Activated CD8-positive, alpha-beta memory T cell treated with anti-CD3 and anti-CD28 coated beads, Interleukin-2, amount 50 U/mL, for 24 hours (primary cell): ENCODE results near the gene NBL1.
"Not testable (repeated sequence)": the region's sequence is repeated elsewhere in the genome, so short reads cannot be mapped to it uniquely, and the experiment has no call there.

Experiments used
- DNase-seq: peaks from one replicate; pipeline ENCODE4 v3.0.0-alpha.2; 2020; ENCODE audit errors: extremely low read depth

NBL1 gene

DNA sequence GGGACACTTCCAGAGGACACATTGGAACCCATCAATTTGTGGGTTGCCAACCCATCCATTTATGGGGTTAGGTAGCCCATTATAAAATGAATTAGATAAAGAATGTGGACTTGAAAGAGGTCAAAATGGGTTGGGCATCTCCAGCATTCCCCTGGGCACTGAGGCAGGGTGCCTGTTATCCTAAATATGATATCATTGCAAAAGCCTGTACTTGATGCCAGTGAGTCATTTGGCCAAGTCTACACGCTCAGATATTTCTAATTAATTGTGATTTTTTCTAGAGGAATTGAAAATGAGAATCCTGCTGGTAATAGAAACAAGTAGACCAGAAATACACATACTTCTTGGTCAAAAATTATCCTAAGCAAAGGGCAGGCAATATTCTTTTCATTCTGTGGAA lies 21.9 kb upstream of the NBL1 start:
- DNase-seq: no peak

DNA sequence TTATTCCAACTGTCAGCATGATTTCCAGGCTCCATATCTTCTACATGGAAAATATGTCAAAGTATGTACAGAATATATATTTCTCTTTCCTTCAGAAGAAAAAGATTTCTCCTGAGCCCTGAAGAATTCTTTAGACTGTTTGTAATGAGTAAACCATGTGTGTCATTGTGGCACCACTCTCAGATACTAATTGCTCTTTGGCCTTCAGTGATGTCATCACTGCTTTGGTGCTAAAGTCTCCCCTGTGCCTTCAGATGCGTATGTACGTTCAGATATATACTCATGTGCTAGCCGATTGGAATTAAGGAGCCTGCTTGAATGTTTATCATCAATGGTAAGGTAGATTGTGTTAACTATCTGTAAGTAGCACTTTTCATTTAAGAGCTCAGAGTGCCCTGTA lies 20.6 kb upstream of the NBL1 start:
- no peak for DNase-seq

DNA sequence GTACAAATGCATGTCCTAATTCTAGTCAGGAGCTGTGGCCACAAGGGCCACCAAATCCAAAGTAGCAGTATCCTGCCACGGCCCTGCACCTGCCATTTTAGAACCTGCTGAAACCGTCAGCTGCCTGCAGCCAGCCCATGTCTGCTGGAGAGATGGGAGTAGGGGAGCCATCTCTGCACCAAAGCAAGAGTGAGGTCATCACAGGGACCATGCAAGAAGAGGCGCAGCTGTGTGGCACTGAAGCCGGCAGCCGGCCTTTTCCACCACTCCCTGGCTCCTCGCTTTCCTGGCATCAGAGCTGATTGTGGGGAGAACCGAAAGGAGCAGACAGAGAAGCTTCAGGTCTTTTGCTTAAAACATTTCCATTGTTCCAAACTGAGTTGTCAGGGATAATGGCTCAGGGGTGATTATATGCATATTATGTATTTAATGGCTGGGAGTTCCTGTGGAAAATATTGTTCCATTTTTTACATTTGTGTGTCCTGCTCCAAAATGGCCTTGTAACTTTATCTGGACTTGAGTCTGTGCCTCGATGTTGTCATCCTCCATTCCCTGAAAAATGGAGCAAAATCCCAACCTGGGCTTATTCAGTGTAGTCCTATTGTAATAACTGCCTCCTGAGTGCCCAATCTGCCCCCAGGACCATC lies 18.7 kb upstream of the NBL1 start:
- DNase-seq: no peak

DNA sequence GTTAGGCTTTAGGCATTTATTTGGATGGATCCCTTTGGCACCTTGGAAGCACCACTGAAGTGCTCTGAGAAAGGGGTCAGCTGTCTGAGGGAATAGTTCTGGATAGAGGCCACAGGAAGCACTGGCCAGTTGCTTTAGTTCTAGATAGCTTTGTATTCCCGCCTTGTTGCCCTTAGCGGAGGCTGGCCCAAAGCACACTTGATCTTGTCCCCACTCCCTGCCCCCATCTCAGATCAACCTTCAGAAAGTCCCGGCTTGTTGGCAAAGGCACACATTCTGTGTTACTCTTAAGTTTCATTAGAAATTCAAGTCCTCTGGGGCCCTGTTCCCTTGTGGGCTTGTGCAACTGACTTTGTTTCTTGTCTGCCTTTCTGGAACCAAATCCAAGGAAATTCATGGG lies 15.2 kb upstream of the NBL1 start:
- DNase-seq: no peak

DNA sequence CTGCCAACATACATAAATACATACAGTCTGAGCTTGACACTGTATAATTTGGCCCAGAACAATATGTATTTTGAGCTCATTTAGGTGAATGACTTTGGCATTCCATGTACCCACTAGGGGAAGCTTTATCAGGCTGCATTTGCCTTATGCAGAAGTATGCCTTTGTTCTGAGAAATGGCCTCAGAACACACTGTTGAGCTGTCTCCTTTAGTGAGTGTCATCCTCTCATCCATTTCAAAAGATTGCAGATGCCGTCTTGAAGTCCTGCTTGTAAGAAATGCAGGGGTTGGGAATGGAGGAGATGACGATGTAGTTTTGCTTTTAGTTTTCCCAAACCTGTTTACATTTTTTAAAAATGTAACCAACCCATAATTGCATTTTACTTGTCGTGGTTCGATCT lies 14.8 kb upstream of the NBL1 start:
- DNase-seq: no peak

DNA sequence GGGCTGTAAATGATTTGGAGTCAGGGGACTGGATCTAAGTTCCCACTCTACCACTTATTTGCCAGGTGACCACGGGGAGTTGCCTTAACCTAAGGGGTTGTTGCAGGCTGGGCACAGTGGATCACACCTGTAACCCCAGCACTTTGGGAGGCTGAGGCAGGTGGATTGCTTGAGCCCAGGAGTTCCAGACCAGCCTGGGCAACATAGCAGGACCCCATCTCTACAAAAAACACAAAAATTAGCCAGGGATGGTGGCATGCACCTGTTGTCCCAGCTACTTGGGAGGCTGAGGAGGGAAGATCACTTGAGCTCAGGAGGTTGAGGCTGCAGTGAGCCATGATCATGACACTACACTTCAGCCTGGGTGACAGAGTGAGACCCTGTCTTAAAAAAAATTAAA lies 13.9 kb upstream of the NBL1 start:
- not testable (repeated sequence) for DNase-seq

DNA sequence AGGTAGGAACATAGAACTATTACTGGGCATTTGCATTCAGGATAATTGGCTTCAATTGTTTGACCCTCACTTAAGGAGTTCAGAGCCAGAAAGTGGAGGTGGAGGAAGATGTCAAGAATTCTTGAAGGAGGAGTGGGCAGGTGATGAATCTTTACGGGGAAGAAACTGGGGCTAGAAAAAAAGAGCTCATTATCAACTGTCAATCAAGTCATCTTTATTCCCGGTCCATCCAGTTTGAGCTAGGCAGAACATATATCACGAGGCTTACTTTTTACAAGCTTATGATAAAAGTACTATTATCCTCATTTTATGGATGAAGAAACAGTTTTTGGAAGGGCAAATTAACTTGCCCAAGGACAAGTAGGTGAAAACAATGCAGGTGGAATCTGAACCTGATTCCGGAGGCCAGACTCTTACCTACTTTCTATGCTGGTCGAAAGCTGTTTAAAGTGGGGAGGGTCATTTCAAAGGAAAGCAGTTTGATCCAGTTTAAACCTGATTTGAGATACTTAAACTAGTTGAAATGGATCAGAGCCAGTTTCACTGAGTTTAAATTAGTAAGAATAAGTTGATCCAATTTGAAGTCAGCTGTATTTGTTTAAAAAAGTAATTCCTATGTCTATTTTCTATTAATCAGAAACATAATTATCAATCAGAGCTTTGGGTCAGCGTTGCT lies 13.3 kb upstream of the NBL1 start:
- DNase-seq: no peak

DNA sequence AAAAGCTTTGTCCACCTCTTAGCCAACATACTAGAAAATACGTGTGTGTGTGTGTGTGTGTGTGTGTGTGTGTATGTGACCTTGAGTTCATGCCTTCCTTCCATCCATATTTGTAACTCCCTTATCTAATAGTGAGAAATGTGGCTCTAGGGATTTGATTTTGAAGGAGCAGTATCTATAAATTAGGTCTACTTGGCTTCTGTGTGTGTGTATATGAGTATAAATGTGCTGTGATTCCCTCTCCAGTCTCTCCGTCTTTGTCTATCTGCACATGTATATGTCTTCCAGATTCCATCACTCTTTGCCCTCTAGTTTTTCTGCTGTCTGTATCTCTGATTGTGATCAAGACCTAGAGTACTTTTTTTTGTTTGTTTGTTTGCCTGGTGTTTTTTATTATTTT lies 11.9 kb upstream of the NBL1 start:
- DNase-seq: no peak

DNA sequence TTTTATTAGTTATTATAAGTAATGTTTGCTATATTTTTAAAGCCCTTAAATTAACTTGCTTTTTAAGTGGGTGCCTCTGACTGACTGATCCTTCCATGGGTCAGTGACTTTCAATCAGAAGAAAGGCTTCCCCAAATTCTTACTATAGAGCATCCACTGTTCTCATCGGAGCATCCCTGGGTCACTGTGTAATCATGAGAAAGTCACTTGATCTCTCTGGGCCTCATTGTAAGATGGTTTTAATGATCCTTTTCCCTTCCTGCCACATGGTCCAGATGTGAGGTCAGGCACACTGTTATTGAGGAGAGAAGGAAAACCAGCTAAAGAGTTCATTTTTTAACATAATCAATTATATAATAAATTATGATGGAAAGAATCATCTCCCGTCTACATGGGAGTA lies 11.0 kb upstream of the NBL1 start:
- DNase-seq: no peak

DNA sequence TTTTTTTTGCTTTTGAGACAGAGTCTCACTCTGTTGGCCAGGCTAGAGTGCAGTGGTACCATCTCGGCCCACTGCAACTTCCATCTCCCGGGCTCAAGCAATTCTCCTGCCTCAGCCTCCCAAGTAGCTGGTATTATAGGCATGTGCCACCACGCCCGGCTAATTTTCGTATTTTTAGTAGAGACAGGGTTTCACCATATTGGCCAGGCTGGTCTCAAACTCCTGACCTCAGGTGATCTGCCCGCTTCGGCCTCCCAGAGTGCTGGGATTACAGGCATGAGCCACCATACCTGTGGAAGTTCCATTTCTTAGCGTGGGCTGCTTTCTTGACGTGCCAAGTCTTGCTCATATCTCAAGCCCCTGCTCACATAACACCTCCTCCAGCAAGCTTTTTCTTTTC lies 9.0 kb upstream of the NBL1 start:
- DNase-seq: not testable (repeated sequence)

DNA sequence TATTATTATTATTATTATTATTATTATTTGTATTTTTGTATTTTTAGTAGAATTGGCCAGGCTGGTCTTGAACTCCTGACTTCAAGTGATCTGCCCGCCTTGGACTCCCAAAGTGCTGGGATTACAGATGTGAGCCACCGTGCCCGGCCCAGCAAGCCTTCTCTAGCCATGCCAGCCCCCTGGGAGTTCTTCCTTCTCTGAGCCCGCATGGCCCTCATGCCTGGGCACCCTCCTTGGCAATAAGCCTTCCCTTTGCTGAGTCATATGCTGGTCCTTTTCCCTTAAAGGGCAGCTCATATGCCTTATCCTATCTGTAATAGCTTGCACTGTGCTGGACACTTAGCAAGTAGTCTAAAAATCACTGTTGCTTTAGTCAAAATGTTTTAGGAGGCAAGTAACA lies 8.5 kb upstream of the NBL1 start:
- DNase-seq: no peak

DNA sequence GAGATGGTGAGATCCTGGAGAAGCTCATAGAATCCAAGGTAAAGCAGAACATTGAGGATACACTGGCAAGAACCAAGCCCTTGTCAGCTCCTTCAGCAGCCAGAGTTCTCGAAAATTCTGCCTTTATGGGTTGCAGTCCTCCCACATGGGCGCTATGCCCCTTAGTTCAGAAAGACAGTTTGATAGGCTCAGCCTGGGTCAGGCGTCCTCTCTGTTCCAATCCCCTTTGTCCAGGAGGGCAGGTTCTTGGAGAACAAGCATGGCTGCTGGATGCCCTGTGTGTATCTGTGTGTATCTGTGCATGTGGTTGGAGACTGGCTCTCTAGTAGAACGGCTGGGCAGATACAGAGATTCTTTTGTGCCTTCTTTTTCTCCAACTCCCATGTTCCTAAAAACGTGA lies 8.0 kb upstream of the NBL1 start:
- no peak for DNase-seq

DNA sequence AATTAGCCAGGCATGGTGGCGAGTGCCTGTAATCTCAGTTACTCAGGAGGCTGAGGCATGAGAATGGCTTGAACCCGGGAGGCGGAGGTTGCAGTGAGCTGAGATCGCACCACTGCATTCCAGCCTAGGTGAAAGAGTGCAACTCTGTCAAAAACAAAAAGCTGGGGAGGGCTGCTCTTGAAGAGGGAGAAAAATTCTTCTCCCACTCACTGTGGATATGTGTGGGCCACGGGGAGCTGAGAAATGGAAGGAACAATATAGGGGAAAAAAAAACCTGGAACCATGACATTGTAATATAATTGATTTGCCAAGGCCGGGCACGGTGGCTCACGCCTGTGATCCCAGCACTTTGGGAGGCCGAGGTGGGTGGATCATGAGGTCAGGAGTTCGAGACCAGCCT lies 7.4 kb upstream of the NBL1 start:
- DNase-seq: not testable (repeated sequence)

DNA sequence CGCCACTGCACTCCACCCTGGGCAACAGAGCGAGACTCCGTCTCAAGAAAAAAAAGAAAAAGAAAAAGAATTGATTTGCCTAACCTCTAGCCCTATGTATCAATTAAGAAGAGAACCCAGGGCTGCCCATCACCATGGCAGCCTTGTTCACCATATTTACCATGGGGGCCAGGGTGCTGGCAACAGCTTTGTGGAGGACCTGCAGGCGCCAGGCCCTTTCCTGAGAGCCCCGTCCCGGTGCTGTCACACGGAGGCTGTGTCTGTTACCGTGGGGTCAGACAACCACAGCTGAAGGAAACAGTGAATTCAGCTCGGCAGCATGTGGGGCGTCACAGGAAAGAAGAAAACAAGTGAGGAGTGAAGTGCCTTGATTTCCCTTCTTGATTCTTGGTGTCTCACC lies 6.5 kb upstream of the NBL1 start:
- no peak for DNase-seq

DNA sequence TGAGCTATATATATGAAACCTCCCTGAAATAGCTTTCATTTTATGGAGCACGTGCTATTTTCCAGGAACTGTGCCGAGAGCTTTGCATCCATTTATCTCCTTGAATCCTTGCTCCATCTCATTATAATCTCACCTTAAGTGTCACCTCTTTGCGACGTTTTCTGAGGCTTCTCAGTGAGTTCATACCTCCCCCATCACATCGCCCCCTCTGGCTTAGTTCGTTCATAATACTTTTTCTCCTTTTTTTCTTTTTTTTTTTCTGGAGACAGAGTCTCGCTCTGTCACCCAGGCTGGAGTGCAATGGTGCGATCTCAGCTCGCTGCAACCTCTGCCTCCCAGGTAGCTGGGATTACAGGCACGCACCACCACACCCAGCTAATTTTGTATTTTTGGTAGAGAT lies 4.9 kb upstream of the NBL1 start:
- DNase-seq: not testable (repeated sequence)

DNA sequence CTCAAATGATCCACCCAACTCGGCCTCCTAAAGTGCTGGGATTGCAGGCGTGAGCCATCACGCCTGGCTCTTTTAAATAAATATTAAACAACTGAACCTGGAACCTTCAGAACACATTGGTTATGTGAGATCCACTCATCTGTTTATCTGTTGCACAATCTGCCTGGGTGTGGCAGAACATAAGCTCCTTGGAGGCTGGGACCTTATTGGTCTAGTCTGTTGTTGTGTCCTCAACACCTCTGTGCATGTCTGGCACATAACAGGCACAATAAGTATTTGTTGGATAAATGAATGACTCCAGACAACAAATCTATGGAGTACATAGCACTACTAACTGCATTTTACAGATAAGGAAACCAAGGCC lies 4.1 kb upstream of the NBL1 start:
- no peak for DNase-seq

DNA sequence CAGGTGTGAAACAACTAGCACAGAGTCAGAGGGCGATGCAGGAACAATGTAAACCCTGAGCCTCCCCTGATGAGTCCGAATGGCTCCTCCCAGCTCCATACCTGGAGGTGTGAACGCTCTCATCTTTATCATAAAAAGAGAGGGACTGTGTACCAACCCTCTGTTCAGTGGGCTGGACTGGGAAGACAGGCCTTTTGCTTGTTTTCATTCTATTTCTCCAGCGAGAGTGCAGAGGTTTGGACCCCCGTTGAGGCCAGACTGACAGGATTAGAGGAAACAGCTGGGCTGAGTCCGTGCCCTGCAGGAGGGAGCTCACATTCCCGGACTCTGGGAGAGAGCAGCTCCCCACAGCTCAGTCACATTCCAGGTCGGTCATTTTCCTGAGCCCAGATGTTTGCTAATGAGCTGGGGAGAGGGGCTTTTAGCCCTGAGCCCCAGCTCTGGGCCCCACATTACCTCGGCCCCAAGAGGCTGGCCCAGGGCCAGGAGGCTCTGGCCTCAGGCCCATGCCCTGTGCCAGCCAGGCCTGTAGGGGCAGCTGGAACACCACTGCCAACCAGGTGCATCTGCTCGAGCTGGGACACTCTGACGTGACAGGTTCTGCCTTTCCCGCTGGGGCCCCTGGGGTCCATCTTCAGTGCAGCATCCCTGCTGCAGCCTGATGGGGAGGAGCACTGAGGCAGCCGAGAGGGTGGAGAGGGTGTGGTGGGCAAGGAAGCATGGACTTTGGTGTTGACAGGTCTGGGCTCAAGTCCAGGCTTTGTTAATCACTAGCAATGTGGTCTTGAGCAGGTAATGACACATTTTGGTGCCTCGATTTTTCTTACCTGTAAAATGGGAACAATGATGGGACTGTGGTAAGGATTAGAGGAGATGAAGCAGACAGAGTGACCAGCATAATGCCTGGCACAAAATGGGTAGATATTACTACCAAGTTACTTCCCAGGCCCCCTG lies 3.5 kb upstream of the NBL1 start:
- no peak for DNase-seq

DNA sequence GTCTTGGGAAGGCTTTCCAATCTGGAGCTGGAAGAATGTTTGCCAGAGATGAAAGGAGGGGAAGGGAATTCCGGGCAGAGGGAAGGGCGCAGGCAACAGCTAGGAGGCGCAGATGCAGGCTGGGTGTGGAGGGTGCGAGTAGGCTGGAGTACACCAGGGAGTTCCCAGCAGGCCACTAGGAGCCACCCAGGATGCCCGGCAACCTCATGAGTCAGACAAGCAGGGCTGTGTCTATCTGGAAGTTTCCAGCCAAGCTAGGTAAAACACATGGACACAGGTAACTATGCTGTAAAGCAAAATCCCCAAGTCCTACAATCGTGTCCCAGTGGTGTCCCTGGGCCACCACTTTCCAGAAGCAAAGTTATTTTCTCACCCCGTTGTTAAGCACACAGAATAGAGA lies 990 bp upstream of the NBL1 start:
- no peak for DNase-seq

DNA sequence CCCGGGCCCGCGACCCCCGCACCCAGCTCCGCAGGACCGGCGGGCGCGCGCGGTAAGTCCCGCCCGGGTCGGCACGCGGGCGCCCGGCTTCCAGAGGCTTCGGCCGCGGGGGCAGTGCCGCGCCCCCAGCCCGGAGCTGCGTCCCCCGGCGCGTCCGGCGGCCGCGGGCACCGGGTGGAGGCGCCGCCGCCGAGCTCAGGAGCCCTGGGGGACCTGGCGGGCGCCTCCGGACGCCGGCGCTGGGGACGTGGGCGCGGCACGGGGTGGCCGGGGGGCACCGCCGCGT lies 227 bp downstream of the NBL1 start:
- DNase-seq: no peak

DNA sequence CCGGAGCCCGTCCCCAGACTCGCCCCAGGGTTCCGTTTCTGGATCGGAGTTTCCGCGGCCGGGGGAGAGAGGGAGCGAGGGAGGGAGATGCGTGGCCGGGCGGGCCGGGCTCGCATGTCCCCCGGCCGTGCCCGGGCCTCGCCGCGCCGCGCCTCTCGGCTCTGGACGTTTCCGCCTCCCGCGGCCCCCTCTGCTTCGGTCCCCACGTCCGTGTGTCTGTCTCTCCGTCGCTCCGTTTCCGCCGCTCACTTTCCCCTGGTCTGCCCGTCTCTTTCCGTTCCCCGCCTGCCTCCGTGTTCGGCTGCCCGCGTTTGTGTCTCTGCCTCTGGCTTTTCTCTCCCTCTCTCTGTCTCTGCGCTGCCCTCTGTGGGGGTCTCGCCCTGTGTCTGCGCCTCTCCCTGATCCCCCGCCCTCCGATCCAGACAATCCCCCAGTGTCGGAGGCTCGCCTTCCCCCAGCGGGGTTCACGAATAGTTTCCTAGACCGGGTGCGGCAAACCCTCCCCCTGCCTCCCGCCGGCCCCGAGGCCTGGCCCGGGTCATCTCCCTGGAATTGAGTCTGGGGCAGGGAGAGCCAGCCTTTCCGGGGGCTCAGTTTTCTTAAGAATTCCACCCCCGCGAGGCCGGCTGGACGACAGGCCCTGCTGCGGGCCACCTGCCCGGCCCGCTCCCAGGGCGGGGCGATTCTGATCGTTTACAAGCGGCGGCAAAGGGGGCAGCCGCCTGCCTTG lies 735 bp downstream of the NBL1 start:
- peak; percentile 8 for DNase-seq

DNA sequence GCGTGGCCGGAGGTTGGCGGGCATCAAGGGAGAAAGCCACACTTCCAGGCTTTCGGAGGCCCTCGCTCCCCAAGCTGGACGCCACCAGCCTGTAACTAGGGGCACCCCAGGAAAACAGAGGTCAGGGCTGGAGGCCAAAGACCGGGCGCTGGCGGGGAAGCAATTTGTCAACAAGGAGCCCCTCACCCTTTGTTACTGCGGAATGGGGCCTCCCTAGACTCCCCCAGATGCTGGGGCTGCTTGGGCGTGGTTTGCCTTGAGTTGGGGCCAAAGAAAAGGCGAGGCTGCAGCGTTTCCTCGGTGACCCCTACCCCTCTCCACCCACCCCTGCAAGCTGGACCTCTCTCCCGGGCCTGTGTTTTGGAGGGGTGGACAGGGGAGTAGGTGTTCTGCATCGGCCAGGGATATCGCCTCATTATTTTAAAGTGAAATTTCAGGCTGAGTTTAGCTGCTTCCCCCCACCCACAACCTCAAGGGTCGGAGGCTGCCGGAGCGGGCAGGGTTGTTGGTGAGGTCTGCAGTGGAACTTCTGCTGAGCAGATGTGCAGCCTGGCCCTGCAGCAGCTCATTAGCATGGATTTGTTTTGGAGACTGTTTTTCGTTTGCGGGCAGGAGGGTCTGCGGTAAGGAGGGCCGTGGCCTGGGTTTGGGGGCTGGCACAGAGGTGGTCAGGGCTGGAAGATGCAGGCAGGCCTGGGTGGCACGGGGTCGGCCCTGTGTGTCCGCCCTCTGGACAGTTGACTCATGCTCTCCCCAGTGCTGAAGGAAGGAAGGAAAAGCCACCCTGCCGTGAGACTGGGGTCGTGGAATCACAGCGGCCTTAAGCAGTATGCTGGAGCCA lies 1.5 kb downstream of the NBL1 start:
- DNase-seq: no peak
